ENCODE data around the gene ACP5.

DNA sequence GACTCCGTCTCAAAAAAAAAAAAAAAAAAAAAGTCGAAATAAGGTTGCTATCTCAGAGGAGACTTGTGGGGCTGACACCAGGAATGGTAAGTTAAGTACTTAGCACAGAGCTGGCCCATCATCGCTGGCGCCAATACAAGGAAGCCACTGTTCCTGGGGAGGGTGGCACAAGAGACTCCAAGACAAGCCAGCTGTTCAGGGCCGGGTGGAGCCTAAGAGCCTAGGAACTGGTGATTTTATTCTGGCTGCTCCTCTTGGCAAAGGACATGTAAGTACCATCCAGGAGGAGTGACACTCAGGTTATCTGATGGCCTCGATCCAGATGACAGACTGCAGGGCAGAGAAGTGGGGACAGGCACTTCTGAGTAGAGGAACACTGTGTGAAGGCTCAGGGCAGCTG lies 22.2 kb downstream of the ACP5 start:
- TF ChIP-seq, protein P1, sequence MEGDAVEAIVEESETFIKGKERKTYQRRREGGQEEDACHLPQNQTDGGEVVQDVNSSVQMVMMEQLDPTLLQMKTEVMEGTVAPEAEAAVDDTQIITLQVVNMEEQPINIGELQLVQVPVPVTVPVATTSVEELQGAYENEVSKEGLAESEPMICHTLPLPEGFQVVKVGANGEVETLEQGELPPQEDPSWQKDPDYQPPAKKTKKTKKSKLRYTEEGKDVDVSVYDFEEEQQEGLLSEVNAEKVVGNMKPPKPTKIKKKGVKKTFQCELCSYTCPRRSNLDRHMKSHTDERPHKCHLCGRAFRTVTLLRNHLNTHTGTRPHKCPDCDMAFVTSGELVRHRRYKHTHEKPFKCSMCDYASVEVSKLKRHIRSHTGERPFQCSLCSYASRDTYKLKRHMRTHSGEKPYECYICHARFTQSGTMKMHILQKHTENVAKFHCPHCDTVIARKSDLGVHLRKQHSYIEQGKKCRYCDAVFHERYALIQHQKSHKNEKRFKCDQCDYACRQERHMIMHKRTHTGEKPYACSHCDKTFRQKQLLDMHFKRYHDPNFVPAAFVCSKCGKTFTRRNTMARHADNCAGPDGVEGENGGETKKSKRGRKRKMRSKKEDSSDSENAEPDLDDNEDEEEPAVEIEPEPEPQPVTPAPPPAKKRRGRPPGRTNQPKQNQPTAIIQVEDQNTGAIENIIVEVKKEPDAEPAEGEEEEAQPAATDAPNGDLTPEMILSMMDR (IDR thresholded peaks at IDR 0.05 in 2 of 3, conservative IDR thresholded peaks at IDR 0.05 in 1 of 3; ENCODE audit: control insufficient read depth in 2 of 3, extremely low read depth in 1 of 3, insufficient read depth in 1 of 3, low read depth in 3 of 3, low read length in 3 of 3) = no peak
- TF ChIP-seq, protein P2, sequence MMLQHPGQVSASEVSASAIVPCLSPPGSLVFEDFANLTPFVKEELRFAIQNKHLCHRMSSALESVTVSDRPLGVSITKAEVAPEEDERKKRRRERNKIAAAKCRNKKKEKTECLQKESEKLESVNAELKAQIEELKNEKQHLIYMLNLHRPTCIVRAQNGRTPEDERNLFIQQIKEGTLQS (IDR thresholded peaks at IDR 0.05; ENCODE audit: borderline replicate concordance, extremely low read depth, low read depth, low read length) = no peak
